HL-60/S4 treated with retinoic acid at 250 ng/mL for 4 days and 3 days (cell line): ENCODE measurements around the gene UVSSA.

ENCODE experiments used
- in situ Hi-C: fragments of 300-500 bp; cut with MboI; formaldehyde crosslinking; loops from 2 replicates; pipeline ENCODE4 v1.7.0; 2022; ENCODE audit warnings: low sequenced_read_pairs

UVSSA gene

DNA sequence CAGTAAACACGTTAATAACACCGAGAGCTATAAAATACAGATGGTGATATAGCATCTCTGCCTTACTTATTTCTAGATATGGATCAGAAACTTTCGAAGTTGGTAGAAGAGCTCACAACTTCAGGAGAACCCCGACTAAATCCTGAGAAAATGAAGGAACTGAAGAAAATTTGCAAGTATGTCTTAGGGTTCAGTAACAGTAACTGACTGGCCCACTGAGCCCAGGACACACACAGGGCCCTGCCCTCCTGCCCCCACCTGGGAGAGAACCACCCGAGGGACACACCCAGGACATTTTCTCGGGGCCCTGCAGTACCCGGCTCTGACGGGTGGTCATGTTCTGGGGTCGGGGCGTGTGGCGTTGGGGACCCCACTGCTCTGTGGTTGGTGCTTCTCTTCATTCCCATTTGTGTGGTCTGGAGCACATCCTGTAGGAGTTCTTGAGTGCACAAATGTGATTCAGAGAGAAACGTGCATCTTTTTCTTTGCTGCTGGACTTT lies 1.1 kb downstream of the UVSSA start:
- in situ Hi-C loops: no loop called here

DNA sequence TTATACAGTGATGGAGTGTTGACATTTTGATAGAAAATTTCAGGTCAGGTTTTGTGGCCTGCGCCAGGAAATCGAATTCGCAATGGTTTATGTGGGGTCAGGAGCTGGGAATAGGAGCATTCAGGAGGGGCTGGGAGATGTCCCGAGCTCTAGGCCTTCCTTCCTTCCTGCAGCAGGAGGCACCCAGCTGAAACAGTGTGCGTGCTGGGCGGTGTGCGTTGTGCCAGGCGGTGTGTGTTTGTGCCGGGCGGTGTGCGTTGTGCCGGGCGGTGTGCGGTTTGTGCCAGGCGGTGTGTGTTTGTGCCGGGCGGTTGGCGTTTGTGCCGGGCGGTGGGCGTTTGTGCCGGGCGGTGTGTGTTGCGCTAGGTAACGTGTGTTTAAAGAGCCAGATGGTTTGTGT lies 1.7 kb downstream of the UVSSA start:
- in situ Hi-C loops: no loop called here

DNA sequence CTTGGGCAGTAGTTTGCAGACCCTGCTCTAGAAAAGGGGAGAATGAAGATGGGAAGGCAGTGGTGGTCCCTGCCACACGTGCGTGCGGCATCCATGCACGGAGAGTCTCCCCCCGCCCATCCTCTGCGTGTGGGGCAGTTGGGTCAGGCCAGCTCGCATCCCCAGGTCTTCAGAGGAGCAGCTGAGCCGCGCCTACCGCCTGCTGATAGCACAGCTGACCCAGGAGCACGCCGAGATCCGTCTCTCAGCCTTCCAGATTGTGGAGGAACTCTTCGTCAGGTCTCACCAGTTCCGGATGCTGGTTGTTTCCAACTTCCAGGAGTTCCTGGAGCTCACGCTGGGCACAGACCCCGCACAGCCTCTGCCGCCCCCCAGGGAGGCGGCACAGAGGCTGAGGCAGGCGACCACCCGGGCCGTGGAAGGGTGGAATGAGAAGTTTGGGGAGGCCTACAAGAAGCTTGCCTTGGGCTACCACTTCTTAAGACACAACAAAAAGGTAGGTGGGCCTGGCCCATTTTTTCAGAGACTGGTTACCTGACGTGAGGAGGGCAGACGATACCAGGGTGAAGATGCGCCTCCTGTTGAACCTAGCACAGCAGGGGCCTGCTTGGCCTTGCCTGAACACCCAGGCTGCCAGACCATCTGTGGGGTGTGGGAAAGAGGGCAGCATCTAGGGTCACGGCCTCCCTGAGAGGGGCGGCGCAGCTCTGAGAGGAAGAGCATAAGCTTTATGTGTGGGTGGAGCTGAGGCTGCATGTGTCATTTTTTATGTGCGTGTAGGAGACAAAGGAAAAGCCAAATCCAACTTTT lies 2.6 kb downstream of the UVSSA start:
- in situ Hi-C loops: no loop called here

DNA sequence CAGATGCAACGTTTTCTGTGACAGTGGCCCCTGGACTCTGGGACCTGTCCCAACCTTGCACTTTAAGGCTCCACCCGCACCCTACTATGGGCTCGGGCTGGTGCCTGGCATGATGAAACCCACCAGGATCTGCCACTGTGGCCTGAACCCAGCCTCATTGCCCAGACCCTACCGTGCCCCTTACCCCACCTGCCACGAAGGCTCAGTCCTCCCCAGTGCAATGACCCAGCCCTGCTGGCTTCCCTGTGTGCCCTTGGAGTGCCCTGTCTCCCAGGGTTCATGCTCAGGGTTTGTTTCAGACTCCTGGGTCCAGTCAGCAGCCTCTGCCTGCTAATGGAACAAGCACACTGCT lies 3.1 kb downstream of the UVSSA start:
- in situ Hi-C loops: no loop called here

DNA sequence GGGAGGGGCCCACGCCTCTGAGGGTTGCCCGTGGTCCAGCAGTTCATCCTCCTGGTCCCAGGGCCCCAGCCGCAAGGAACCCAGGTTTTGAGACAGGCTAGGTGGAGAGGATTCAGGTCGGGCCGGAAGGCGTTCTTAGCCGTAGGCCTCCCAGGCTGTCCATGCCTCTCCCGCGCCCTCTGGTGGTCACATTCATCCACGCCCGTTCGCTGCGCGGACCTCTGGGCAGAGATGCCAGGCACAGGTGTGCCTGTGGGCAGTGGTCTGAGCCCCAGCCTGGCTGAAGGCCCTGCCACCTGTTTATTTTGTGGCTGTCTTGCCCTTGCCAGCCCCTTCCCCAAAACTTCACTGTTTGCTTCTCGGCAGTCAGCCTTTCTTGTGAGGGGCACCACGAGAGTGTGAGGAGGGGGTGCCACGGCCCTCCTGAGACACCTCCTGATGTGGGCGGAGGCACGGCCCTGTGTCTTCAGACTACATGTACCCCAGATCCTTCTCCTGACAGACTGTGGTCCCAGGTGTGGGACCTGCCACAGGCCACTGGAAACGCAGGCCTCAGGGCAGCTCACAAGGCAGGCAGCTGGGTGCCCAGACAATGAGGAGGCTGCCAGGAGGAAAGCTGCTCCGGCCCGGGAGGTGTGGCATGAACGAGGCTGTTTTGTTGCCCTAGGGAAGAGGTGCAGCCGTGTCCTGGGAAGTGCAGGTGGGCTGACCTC lies 5.0 kb downstream of the UVSSA start:
- in situ Hi-C loops: no loop called here

DNA sequence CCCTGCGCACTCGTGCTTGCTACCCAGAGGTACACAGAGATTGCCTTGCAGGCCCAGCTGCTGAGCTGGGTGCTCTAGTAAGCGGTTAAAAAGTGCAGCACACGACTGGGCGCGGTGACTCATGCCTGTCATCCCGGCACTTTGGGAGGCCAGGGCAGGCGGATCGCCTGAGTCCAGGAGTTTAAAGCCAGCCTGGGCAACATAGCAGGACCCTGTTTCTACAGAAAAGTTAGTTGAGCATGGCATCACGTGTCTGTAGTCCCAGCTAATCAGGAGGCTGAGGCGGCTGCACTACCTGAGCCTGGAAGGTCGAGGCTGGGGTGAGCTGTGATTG lies 5.5 kb downstream of the UVSSA start:
- in situ Hi-C loops: no loop called here

GRCh38 chr4:1353186-1354055 lies 6.4 kb downstream of the UVSSA start:
- in situ Hi-C loops: no loop called here

GRCh38 chr4:1354136-1354982 lies 7.4 kb downstream of the UVSSA start:
- in situ Hi-C loops: no loop called here

GRCh38 chr4:1354983-1355275 lies 7.9 kb downstream of the UVSSA start:
- in situ Hi-C loops: no loop called here

- in situ Hi-C loops: no loop called here
Observed at GRCh38 chr4:1355378-1355777, 8.4 kb downstream of the UVSSA start.

GRCh38 chr4:1356181-1356998 lies 9.4 kb downstream of the UVSSA start:
- in situ Hi-C loops: no loop called here

DNA sequence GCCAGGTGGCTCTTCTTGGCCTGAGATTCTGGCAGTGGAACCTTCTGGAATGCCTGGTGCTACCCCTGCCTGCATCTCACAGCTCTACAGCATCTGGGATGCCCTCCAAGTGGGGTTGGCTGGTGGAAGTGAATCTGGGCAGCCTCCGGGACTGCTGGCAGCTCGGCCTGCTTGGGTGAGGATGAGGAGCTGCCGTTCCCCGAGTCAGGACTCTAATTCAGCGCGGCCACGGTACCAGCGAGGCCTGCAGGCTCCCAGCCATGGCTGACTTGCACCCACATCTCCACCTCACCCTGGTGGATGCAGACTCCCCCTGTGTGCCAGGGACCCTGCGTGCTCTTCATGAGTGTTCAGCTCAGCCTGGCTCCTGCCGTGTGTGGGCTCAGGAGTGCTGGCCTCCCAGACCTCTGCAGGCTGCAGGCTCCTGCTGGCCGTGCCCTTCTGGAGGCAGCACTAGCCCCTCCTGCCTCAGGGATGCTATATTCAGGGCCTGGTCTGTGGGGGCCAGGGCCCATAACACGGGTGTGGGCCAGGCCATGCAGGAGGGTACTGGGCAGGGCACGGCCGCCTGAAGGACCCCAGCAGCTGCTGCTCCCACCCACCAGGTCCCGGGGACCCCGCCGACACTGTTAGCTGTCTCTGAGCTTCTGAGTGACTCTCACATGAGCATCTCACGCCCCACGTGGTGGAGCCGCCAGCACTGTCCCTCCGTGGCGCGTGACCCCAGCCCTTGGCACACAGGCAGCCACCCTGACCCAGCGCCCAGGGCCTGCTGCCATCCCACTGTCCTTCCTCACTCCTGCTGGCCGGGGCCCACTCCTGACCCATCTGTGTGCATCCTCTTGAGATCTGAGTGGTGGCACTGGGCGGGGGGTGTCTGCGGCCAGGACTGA lies 10.6 kb downstream of the UVSSA start:
- in situ Hi-C loops: no loop called here

DNA sequence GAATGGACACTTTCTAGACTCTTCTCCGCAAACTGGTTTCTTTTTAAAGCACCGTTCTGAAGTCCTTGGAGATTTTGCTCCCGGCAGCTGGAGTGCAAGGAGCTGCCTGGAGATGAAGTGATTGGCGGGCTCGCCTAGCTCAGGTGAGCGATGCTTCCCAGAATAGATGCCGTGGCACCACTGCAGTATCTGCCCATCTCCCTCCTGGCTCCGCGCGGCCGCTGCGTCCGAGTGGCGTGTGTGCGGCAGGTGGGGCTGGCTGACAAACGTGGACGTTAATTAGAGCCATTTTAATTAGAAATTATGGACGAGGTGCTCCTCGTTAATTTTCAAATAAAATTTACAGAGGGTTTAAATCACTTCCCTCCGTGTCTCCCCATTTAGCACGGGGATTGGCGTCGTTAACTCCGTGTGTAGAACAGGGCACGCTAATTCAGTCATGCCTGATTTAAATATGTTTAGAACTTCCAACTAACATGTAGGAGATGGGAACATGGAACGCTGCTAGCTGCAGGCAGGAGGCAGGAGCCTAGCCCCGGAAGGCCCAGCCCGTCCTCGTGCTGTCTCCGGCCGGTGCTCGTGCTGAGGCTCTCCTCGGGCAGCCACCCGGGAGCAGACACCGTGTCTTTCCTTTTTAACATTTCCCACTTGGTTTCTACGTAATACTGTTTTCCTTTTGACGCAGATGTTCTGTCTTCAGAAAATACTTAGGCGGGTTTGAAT lies 11.6 kb downstream of the UVSSA start:
- in situ Hi-C loops: no loop called here

DNA sequence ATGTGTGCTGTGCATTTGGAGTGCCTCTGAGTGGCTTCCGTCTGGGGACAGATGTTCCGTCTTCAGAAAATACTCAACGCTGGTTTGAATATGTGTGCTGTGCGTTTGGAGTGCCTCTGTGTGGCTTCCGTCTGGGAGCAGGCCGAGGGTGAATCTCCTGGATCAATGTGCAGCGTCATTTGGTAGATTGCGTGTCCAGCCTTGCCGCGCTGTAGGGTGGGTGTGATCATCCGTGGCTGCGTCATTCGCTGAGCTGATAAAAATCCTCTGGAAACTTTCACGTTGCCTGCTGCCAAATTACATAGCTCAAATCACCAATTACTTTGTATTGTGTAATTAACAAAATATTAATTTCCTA lies 12.1 kb downstream of the UVSSA start:
- in situ Hi-C loops: no loop called here

DNA sequence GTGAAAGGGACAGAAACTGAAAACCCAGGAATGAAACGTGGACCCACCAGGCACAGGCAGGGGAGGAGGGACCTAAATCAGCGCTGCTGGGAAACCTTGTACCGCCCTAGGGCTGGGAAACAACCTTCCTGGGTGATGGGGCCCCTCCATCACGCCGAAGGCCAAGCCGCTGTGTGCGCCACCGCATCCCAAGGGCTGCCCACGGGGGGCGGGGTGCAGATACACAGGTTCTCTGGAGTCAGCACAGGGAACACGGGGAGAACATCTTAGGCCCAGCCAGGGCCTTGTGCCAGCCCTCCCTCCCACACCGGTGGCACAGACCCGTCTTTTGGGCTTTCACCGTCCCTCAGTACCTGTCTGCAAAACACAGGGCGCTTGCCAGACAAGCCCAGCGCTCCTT lies 13.0 kb downstream of the UVSSA start:
- in situ Hi-C loops: no loop called here

DNA sequence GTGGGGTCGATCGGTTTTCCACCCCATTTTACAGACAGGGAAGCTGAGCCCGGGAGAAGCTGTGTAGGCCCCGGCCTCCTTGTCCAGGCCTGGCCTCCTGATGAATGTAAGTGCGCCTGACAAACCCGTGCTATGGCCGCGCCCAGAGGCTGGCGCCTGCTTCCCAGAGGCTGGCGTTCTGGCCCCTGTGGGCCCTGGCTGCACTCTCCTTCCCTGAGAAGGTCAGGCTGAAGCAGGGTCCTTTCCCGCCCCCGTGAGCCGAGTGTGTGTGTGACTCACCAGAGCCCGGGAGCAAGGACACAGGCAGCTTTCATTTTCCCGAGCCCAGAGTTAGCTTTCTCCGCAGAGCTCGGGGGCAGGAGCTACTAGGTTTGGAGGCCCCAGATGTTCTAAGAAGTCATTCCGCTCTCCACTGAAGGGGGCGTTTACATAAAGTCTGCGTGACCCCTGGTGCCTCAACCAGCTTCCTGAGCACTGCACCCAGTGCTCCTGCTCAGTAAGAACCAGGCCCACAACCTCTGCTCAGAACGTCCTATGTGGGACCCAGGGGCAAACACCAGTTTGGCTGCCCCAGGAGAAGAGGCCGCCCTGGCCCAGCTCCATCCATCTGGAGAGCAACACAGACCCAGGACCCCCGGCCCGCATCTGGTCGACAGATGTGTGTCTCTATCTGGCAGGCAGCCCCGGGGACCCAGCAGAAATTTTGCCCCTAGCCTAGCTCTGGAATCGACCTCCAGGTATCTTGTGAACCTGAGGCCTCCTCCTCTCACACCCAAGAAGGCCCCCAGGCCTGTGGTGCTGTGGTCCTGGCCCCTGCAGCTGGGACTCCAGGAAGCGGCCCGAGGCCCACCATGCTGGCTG lies 13.6 kb downstream of the UVSSA start:
- in situ Hi-C loops: no loop called here

GRCh38 chr4:1361431-1361830 lies 14.4 kb downstream of the UVSSA start:
- in situ Hi-C loops: no loop called here

DNA sequence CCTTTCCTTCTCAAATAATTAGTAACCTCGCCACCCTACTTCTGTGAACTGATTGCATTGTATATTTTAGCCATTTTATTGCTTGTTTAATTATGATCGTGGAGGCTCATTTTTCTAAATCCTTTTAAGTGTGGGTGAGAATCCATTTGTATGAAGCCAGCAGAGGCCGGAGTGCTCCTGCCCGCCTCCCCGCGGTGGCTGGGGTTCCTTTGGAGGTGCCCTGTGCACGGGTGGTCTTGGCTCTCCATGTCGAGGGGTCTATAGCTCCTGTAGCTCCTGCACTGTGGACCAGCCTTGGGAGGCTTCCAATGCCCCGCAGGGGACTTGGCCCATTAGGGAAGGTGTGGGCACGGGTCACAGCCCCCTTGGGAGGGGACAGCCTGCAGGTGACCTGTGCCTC lies 15.0 kb downstream of the UVSSA start:
- in situ Hi-C loops: no loop called here
